Neuronal stem cell (in vitro differentiated cells): ENCODE results near the gene OTOP3.
"Not testable (repeated sequence)": the region's sequence is repeated elsewhere in the genome, so short reads cannot be mapped to it uniquely, and the experiment has no call there.

ENCODE experiments used
- DNase-seq: peaks from one replicate; pipeline ENCODE4 v3.0.0-alpha.2; 2013; ENCODE audit warnings: low spot score
- H2AFZ ChIP-seq: one replicate; pipeline ENCODE4 v1.6.1; 2013; ENCODE audit warnings: mild to moderate bottlenecking, low read length, inconsistent platforms
- H2AK5ac ChIP-seq: 2 replicates; pipeline ENCODE4 v1.6.1; 2013; ENCODE audit warnings: low read depth, mild to moderate bottlenecking, inconsistent platforms, low read length, moderate library complexity, mixed read lengths
- H2BK120ac ChIP-seq: 2 replicates; pipeline ENCODE4 v1.6.1; 2013; ENCODE audit warnings: low read depth, mild to moderate bottlenecking, inconsistent platforms, low read length, moderate library complexity, mixed read lengths
- H2BK12ac ChIP-seq: one replicate; pipeline ENCODE4 v1.6.1; 2013; ENCODE audit warnings: low read length, inconsistent platforms
- H2BK15ac ChIP-seq: 2 replicates; pipeline ENCODE4 v1.6.1; 2013; ENCODE audit warnings: mild to moderate bottlenecking, low read length, inconsistent platforms, mixed read lengths
- H2BK5ac ChIP-seq: one replicate; pipeline ENCODE4 v1.6.1; 2013; ENCODE audit warnings: inconsistent platforms, mild to moderate bottlenecking, low read length, moderate library complexity
- H3K14ac ChIP-seq: one replicate; pipeline ENCODE4 v1.6.1; 2013; ENCODE audit warnings: low read length, inconsistent platforms
- H3K18ac ChIP-seq: 2 replicates; pipeline ENCODE4 v1.6.1; 2013; ENCODE audit warnings: low read length, inconsistent platforms
- H3K23ac ChIP-seq: 2 replicates; pipeline ENCODE4 v1.6.1; 2013; ENCODE audit warnings: low read depth, mild to moderate bottlenecking, mixed read lengths, low read length, inconsistent platforms; ENCODE audit not compliant: poor library complexity
- H3K27ac ChIP-seq: replicated peaks from 3 replicates; pipeline ENCODE4 v1.5.1; 2013; ENCODE audit warnings: low read length, inconsistent platforms
- H3K27me3 ChIP-seq, 3 experiments: 2 replicates each; pipeline ENCODE4 v1.6.1; 2013; ENCODE audit warnings: low read length in 3 of 3, mild to moderate bottlenecking in 2 of 3, inconsistent platforms in 1 of 3, low read depth in 1 of 3, mixed read lengths in 1 of 3, moderate library complexity in 1 of 3; ENCODE audit not compliant: control insufficient read depth in 3 of 3, insufficient read depth in 3 of 3
- H3K36me3 ChIP-seq, 2 donors: replicated peaks in 1 of 2; 2 replicates each; pipeline ENCODE4 v1.6.1; 2013; ENCODE audit warnings: low read length in 2 of 2; ENCODE audit not compliant: control insufficient read depth in 2 of 2, insufficient read depth in 2 of 2
- H3K4ac ChIP-seq: 2 replicates; pipeline ENCODE4 v1.6.1; 2013; ENCODE audit warnings: inconsistent platforms, mild to moderate bottlenecking, low read length, moderate library complexity
- H3K4me1 ChIP-seq, 2 donors: 1 replicate in 1 of 2; 2 replicates in 1 of 2; pipeline ENCODE4 v1.6.1; 2013; ENCODE audit warnings: low read length in 2 of 2, low read depth in 1 of 2; ENCODE audit not compliant: control insufficient read depth in 2 of 2, insufficient read depth in 1 of 2
- H3K4me2 ChIP-seq: one replicate; pipeline ENCODE4 v1.6.1; 2013; ENCODE audit warnings: mild to moderate bottlenecking, low read length, inconsistent platforms; ENCODE audit not compliant: insufficient read depth, poor library complexity, severe bottlenecking
- H3K4me3 ChIP-seq, 2 donors: 2 replicates each; pipeline ENCODE4 v1.5.1; 2013; ENCODE audit warnings: low read length in 2 of 2, mild to moderate bottlenecking in 2 of 2, inconsistent platforms in 1 of 2, moderate library complexity in 1 of 2
- H3K79me1 ChIP-seq: one replicate; pipeline ENCODE4 v1.6.1; 2013; ENCODE audit warnings: low read depth, mild to moderate bottlenecking, inconsistent platforms, low read length, moderate library complexity
- H3K9ac ChIP-seq: one replicate; pipeline ENCODE4 v1.6.1; 2013; ENCODE audit warnings: mild to moderate bottlenecking, low read depth, low read length, inconsistent platforms; ENCODE audit not compliant: poor library complexity
- H3K9me3 ChIP-seq, 2 donors: replicated peaks in 1 of 2; 2 replicates each; pipeline versions ENCODE3 to v1.6.1; 2013; ENCODE audit warnings: low read length in 2 of 2, mild to moderate bottlenecking in 2 of 2, inconsistent platforms in 1 of 2, low read depth in 1 of 2, mixed read lengths in 1 of 2, moderate library complexity in 1 of 2; ENCODE audit not compliant: control insufficient read depth in 2 of 2, insufficient read depth in 1 of 2
- H4K8ac ChIP-seq: one replicate; pipeline ENCODE4 v1.6.1; 2013; ENCODE audit warnings: low read depth, mild to moderate bottlenecking, inconsistent platforms, low read length, moderate library complexity
- H4K91ac ChIP-seq: one replicate; pipeline ENCODE4 v1.6.1; 2013; ENCODE audit warnings: low read length, low read depth, mild to moderate bottlenecking, inconsistent platforms; ENCODE audit not compliant: poor library complexity
- WGBS, 2 donors: extraction: QIAGEN DNeasy Blood & Tissue Kit; methylation state at CpG; one replicate each; pipeline ENCODE4 v1.1.7; 2013; ENCODE audit warnings: missing lambda C conversion rate in 2 of 2, mixed read lengths in 1 of 2; ENCODE audit not compliant: insufficient read length in 2 of 2, insufficient replicate concordance in 1 of 2; ENCODE audit errors: extremely low coverage in 2 of 2; 5-methylcytosine and 5-hydroxymethylcytosine counted together

Gene OTOP3

GRCh38 chr17:74981979-74982662 is 46.4 kb downstream of the OTOP3 start:
- no peaks in the 10 kb centered on the region for H3K36me3 ChIP-seq
- H2BK120ac ChIP-seq, result no peak overlapping the region
- H3K4me1 ChIP-seq, result peaks cover 2 to 6% of the 10 kb centered on the region in 2 donors
- peaks cover 0 to 3% (median 0%) of the 10 kb centered on the region in 3 experiments for H3K27me3 ChIP-seq
- peak; percentile 78 for DNase-seq
- peak overlapping the region; percentile 99 for H3K18ac ChIP-seq
- peak overlapping the region; percentile 88 for H3K9ac ChIP-seq
- no peak overlapping the region for H4K91ac ChIP-seq
- peak overlapping the region; percentile 98 for H3K23ac ChIP-seq
- peak overlapping the region; percentile 97 for H2BK15ac ChIP-seq
- peak overlapping the region; percentile 78 for H3K14ac ChIP-seq
- no CpG with 5 or more reads among the region's 61 CpGs for WGBS, 2 donors
- H2BK12ac ChIP-seq, result no peak overlapping the region
- no peak overlapping the region for H2AK5ac ChIP-seq
- peak overlapping the region; percentile 79 for H3K4me2 ChIP-seq
- no peaks in the 10 kb centered on the region for H3K79me1 ChIP-seq
- H2AFZ ChIP-seq, result peak overlapping the region; percentile 90
- peak overlapping the region; percentile 88 to 92 for H3K4me3 ChIP-seq
- H3K27ac ChIP-seq, result peak overlapping the region; percentile 78
- no peak overlapping the region for H3K4ac ChIP-seq
- H2BK5ac ChIP-seq, result peak overlapping the region; percentile 92
- peak overlapping the region; percentile 87 for H4K8ac ChIP-seq
- peaks cover 0 to 2% of the 10 kb centered on the region in 2 donors for H3K9me3 ChIP-seq

DNA sequence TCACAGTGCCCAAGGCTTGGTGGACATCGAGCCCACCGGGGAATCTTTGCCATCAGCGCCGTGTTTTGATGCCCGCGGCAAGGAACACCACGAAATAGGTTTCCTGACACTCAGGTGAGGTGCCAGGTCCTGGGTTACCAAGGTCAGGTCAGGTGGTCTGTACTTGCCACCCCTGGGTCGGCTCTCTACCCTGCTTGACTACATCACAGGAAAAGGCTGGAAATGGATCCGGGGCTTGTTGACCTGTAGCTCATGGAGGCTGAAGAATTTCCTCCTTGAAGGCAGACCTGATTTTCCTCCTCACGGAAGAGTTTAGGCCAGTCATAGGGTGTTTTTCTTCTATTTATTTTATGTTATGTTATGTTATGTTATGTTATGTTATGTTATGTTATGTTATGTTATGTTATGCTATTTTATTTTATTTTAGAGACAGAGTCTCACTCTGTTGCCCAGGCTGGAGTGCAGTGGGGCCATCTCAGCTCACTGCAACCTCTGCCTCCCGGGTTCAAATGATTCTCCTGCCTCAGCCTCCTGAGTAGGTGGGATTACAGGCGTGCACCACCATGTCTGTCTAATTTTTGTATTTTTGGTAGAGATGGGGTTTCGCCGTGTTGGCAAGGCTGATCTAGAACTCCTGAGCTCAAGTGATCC is 47.1 kb downstream of the OTOP3 start:
- not testable (repeated sequence) for H2BK12ac ChIP-seq, H3K79me1 ChIP-seq, H3K9me3 ChIP-seq, H2BK120ac ChIP-seq, H3K27me3 ChIP-seq, DNase-seq, H4K91ac ChIP-seq, H3K36me3 ChIP-seq, H2BK15ac ChIP-seq, H3K4ac ChIP-seq, H4K8ac ChIP-seq, H2AK5ac ChIP-seq, H3K4me1 ChIP-seq
- WGBS, 2 donors, result no CpG with 5 or more reads among the region's 14 CpGs
- H2BK5ac ChIP-seq, result peak overlapping the region; percentile 92
- H3K14ac ChIP-seq, result peak overlapping the region; percentile 78
- peak overlapping the region; percentile 90 for H2AFZ ChIP-seq
- H3K9ac ChIP-seq, result peak overlapping the region; percentile 88
- H3K23ac ChIP-seq, result peak overlapping the region; percentile 98
- peak overlapping the region; percentile 79 for H3K4me2 ChIP-seq
- peak overlapping the region; percentile 69 for H3K27ac ChIP-seq
- H3K18ac ChIP-seq, result peak overlapping the region; percentile 99
- peak overlapping the region; percentile 88 to 92 for H3K4me3 ChIP-seq

- no peak overlapping the region for H3K4me2 ChIP-seq
- H3K14ac ChIP-seq, result no peak overlapping the region
- H4K8ac ChIP-seq, result no peak overlapping the region
- no peak overlapping the region for H3K23ac ChIP-seq
- peaks cover 14% of the 10 kb centered on the region for H3K79me1 ChIP-seq
- H3K9ac ChIP-seq, result no peak overlapping the region
- H3K36me3 ChIP-seq, result peaks cover 2 to 10% of the 10 kb centered on the region in 2 donors
- H2AFZ ChIP-seq, result no peak overlapping the region
- H3K4me1 ChIP-seq, result peaks cover 8 to 13% of the 10 kb centered on the region in 2 donors
- H2BK120ac ChIP-seq, result no peak overlapping the region
- H2BK15ac ChIP-seq, result no peak overlapping the region
- H3K27ac ChIP-seq, result no peak overlapping the region
- H3K18ac ChIP-seq, result no peak overlapping the region
- H4K91ac ChIP-seq, result no peak overlapping the region
- no peak overlapping the region for H2AK5ac ChIP-seq
- H2BK12ac ChIP-seq, result no peak overlapping the region
- DNase-seq, result no peak
- no CpG with 5 or more reads among the region's 3 CpGs for WGBS, 2 donors
- no peaks in the 10 kb centered on the region for H3K9me3 ChIP-seq
- H2BK5ac ChIP-seq, result no peak overlapping the region
- H3K27me3 ChIP-seq, result no peaks in the 10 kb centered on the region
- H3K4ac ChIP-seq, result no peak overlapping the region
- no peak overlapping the region for H3K4me3 ChIP-seq
Observed at GRCh38 chr17:74986206-74986576, 50.5 kb downstream of the OTOP3 start.

DNA sequence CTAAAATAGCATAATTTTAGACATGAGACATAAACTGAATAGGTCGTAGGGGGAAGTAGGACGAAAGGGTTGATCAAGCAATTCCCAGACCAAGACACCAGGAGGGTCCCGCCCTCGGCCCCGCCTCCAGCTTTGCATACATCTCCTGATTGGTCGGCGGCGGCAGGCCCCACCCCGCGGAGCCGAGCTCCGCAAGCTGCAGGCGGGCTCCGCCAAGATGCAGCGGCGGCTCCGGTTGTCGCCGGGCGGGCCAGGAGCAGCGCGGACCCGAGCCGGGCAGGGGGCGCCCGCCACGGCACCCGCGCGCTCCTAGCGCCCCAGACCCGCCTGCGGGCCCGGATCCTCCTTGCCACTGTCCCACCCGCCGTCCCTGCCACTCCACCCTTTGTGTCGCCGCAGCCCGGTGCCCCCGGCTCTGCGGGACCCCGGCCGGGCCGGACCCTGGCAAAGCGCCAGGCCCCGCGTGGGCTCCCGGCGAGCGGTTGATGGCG is 51.8 kb downstream of the OTOP3 start, which contains the start of gene CDR2L:
CDR2L (plus strand) TSS at position 215 of the 491 bp plus-strand sequence. CDS start 412 bp downstream, outside the sequence.
- Histone ChIP-seq H4K8ac (no peak within 1 kb of the TSS), H3K18ac (peak within 1 kb of the TSS; percentile 95), H3K4me2 (peak within 1 kb of the TSS; percentile 87), H3K23ac (peak within 1 kb of the TSS; percentile 28), H2AFZ (peak within 1 kb of the TSS; percentile 98), H3K14ac (no peak within 1 kb of the TSS), H3K9ac (peak within 1 kb of the TSS; percentile 88), H3K27me3 (no peaks in the 10 kb centered on the region), H2BK15ac (no peak within 1 kb of the TSS), H3K9me3 (no peaks in the 10 kb centered on the region), H4K91ac (no peak within 1 kb of the TSS), H2BK5ac (peak within 1 kb of the TSS; percentile 88), H3K36me3 (peaks cover 2 to 19% of the 10 kb centered on the region in 2 donors), H3K4me3 (peak within 1 kb of the TSS; percentile 81 to 99), H3K27ac (peak within 1 kb of the TSS; percentile 84), H2BK12ac (no peak within 1 kb of the TSS), H3K4ac (no peak within 1 kb of the TSS), H2AK5ac (peak within 1 kb of the TSS; percentile 40), H3K79me1 (peaks cover 14% of the 10 kb centered on the region), H2BK120ac (no peak within 1 kb of the TSS), H3K4me1 (peaks cover 8% of the 10 kb centered on the region in 2 donors)
- DNase-seq, result peak; percentile 91
- WGBS, 2 donors, result no CpG with 5 or more reads among the region's 51 CpGs
